Endometrial microvascular endothelial cells (primary cell): ENCODE measurements around the gene TDRD7. TPM values are rescaled to one million over a fixed set of nuclear protein-coding genes. Genes with fewer than 3 reads are reported as not detected.
"Not testable (repeated sequence)": the region's sequence is repeated elsewhere in the genome, so short reads cannot be mapped to it uniquely, and the experiment has no call there.

Experiments
- in situ Hi-C: cut with HindIII; loops from 2 replicates; pipeline ENCODE4 v1.10.0; 2017; ENCODE audit warnings: low sequenced_read_pairs, low pct_unique_long_range_greater_than_20kb; ENCODE audit errors: inconsistent ontology term
- total RNA-seq: library from RNA; depleted of rRNA; stranded (reverse); fragments of >200 nt; gene quantifications from one replicate; pipeline ENCODE4 v1.2.3, GENCODE V29; 2015; ENCODE audit errors: inconsistent ontology term

TDRD7 gene
- total RNA-seq, 1 donor from 2014 or later, result 16.7 TPM

- in situ Hi-C loops, result not testable (repeated sequence)
These were observed 44.9 kb downstream of the TDRD7 start for GRCh38 chr9:97456841-97457240.

DNA sequence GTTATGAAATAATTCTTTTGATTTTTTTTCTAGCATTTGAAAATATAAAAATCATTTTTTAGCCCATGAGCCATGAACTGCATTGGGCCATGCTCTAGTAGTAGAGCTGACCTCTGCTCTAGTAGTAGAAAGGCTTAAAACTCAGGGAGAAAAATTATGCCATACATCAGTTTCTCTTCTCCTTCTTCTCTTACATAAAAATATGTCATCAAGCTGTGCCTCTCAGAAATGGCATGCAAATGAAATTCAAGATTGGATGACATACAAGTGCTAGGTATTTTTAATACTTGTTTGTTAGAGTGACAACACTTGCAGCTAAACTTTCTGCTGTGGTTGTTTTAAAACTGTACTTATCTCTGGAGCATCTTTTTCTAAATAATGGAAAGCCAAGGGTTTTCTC, 47.4 kb downstream of the TDRD7 start:
- in situ Hi-C loops, result no loop called here

DNA sequence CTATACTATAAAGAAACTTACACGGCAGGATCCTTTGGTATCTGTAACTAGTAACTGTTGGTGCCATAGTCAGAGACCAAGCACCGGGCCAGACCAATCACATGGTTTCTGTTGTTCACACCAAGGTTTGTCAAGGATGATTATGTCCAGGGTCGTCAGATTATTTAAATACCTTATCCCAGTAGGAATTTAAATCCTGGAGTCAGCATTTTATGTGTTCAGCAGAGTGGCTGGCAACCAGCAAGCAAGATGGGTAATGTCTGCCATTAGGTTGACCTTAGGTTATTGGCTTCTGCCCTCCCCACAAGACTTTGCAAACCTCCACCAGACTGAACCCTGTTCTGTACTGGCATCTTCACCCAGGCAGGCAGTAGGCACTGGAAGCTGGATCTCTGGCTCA, 50.3 kb downstream of the TDRD7 start:
- in situ Hi-C loops, result no loop called here

DNA sequence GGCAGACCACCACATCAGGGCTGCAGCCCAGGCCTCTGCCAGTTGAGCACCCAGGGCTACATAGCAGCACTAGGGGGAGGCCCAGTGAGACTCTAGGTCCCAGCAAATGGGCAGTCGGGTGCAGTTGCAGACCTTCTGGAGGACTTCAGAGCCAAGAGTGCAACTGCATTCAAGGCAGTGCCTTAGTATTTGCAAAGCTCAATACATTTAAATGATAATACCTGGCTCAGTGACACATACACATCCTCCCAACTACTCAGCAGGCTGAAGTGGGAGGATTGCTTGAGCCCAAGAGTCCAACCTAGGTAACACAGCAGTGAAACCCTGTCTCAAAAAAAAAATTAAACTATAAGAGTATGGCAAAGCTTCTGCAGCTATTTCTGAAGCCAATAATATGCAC, 51.0 kb downstream of the TDRD7 start:
- in situ Hi-C loops, result no loop called here

- in situ Hi-C loops, result no loop called here
These were observed 57.0 kb downstream of the TDRD7 start for GRCh38 chr9:97468658-97469448.

- in situ Hi-C loops, result no loop called here
These were observed 58.2 kb downstream of the TDRD7 start for GRCh38 chr9:97470076-97470475.

DNA sequence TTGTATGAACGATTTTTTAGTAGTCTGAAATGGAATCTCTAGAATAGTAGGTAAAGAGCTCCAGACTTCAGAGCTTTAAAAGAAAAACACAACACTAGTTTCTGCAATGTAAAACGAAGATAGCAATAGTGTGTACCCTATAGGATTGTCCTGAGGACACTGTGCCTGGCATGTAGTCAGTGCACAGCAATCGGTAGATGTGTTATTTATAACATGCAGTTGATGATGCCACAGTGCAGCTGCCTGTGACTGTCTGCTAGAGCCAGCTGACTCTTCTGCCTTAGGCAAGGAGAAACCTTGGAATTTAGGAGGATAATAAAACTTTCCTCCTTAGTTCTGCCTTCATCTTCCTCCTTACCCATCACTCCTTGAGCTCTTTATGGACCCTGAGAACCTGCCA, 61.8 kb downstream of the TDRD7 start:
- in situ Hi-C loops, result no loop called here

DNA sequence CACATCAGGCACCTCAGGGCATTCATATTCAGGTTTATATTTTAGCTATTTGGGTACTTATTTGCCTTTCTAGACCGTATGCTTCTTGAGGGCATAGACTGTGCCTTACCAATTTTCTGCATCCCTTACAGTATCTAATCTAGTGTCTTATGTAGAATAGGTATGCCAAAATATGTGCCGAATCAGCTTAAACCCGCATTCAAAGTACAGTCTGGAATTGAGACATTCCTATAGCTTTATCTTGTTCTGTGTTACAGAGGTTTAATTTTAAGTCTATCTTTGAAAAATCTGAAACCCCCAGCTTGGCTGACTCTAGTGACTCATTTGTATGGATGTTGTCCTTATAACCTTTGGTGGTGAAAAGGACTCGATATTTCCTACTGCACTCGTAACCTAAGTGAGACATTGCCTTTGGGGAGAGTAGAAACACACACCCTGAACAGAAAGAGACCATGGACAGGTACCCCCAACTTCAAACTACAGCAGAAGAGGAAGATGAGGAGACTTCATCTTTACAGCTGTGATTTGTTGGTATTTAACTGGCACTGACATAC, 62.6 kb downstream of the TDRD7 start:
- in situ Hi-C loops, result no loop called here

DNA sequence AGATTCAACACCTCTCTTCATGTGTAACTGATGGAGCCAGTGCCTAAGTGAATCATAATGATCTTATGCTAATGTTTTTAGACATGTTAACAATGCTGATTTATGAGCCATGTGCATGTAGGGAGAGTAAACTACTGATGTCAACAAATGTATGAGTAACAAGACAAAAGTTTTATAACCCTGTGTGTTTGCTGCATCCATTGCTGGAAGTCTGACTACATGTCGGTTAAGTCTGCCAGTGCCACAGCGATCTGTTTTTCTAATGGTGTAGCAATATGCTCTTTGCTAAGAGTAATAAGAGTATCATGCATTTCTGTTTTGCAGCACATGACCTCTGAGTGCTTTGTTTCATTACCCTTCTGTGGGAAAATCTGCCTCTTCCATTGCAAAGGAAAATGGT, 63.2 kb downstream of the TDRD7 start:
- in situ Hi-C loops, result no loop called here

- in situ Hi-C loops, result no loop called here
These were observed 66.5 kb downstream of the TDRD7 start for GRCh38 chr9:97478301-97478981.

GRCh38 chr9:97479496-97480159, 67.7 kb downstream of the TDRD7 start:
- in situ Hi-C loops, result no loop called here

DNA sequence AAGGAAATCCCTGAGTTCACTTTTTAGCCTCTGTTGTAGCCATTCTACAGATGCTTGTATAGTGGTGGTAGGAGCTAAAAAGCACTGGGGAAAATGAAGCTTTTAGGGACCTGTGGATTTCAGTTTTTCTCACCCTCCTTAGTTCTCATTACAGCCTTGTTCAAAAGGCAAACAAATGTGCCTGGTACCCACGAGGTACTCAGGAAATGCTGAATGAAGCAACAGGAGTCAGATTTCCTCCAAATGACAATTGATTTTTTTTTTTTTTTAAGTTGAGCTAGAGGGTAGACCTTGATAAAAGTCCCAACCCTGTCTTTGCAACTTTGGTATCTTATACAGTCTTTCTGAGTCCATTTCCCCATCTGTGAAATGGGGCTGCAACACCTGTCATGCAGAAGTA, 68.3 kb downstream of the TDRD7 start:
- in situ Hi-C loops, result no loop called here

GRCh38 chr9:97480749-97481148, 68.9 kb downstream of the TDRD7 start:
- in situ Hi-C loops, result no loop called here

GRCh38 chr9:97484134-97484533, 72.2 kb downstream of the TDRD7 start:
- in situ Hi-C loops, result no loop called here

GRCh38 chr9:97487107-97487506, 75.2 kb downstream of the TDRD7 start:
- in situ Hi-C loops, result no loop called here

DNA sequence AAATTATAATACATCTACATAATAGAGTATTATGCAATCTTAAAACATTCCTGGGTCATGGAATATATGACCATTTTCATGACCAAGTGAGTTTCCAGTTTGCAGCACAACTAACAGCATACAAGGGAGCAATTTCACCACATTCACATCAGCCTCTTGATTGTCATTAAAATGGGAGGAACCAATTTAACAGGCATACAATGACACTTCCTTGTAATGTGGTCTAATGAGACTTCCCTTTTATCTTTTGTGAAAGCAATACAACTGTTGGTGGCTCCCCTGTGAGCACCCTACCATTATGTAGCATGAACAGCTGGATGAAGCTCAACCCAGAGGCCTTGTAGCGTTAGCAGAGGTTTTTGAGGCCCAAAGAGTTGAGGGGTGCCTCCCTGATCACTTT, 76.0 kb downstream of the TDRD7 start:
- in situ Hi-C loops, result no loop called here

GRCh38 chr9:97491216-97491999, 79.5 kb downstream of the TDRD7 start:
- in situ Hi-C loops, result no loop called here

DNA sequence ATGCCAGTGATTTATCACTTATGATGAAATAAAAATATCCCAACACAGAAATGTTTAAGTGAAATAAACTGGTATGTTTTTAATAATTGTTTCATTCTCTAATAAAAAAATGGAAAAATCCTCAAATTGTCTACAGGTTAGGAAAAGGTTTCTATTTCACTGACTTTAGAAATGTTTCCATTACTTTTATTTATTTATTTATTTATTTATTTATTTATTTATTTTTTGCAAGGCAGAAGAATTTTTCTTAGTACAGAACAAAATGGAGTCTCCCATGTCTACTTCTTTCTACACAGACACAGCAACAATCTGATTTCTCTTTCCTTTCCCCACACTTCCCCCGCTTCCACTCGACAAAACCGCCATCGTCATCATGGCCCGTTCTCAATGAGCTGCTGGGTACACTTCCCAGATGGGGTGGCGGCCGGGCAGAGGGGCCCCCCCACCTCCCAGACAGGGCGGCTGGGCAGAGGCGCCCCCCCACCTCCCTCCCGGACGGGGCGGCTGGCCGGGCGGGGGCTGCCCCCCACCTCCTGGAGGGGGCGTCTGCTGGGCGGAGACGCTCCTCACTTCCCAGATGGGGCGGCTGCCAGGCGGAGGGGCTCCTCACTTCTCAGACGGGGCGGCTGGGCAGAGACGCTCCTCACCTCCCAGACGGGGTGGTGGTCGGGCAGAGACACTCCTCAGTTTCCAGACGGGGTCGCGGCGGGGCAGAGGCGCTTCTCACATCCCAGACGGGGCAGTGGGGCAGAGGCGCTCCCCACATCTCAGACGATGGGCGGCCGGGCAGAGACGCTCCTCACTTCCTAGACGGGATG, 85.9 kb downstream of the TDRD7 start:
- in situ Hi-C loops, result not testable (repeated sequence)
